ENCODE measurements around the gene OSBPL3. TPM values are rescaled to one million over a fixed set of nuclear protein-coding genes. Genes with fewer than 3 reads are reported as not detected.

OSBPL3 gene
- total and polyA plus RNA-seq, 2 experiments from 2014 or later, result 21.8 to 25.8 TPM

DNA sequence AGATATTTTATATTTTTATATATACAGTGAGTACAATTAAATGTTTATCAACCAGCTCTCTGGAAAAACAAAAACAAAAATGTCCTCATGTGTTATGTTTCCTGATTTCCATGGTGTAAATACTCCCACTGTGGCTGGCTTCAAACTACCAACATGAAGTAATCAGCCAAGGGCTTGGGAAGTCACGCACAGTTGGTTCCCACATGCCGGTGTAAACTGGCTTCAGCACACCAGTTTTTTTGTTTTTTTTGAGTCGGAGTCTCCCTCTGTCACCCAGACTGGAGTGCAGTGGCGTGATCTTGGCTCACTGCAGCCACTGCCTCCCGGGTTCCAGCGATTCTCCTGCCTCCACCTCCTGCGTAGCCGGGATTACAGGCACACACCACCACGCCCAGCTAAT lies 11.8 kb downstream of the OSBPL3 start:
- Histone ChIP-seq H3K27me3 (replicated peaks; ENCODE audit: insufficient read depth) (no peaks in the 10 kb centered on the region), H3F3A (ENCODE audit: insufficient read depth) (peaks cover 27% of the 10 kb centered on the region), H3K9ac (no peak overlapping the region), H3K9me3 (ENCODE audit: low read depth) (no peaks in the 10 kb centered on the region), H3K4me3 (no peak overlapping the region), H3K9me2 (ENCODE audit: insufficient read depth) (no peaks in the 10 kb centered on the region), H4K20me1 (ENCODE audit: insufficient read depth) (no peaks in the 10 kb centered on the region), H2AFZ (no peak overlapping the region), H3K36me3 (ENCODE audit: low read depth) (no peaks in the 10 kb centered on the region), H3K4me1 (ENCODE audit: insufficient read depth) (peaks cover 48% of the 10 kb centered on the region), H3K79me2 (ENCODE audit: insufficient read depth) (peaks cover 100% of the 10 kb centered on the region), H3K27ac (no peak overlapping the region), H3K4me2 (ENCODE audit: unreplicated experiment) (no peak overlapping the region)
- in situ Hi-C loops (cut with MboI), result no loop called here
- no peak for TF ChIP-seq EZH2phosphoT487 (IDR thresholded peaks at IDR 0.05; ENCODE audit: insufficient read depth, low read depth)
- TF ChIP-seq EZH2 (IDR thresholded peaks at IDR 0.05; ENCODE audit: insufficient read depth, poor library complexity, severe bottlenecking), result no peak
- 86% methylated on average over 8 to 9 of the region's 9 CpGs for WGBS, 2 experiments (ENCODE audit: low coverage in 1 of 2, low lambda C conversion rate in 2 of 2, missing lambda C conversion rate in 2 of 2)
- DNase-seq, result no peak

DNA sequence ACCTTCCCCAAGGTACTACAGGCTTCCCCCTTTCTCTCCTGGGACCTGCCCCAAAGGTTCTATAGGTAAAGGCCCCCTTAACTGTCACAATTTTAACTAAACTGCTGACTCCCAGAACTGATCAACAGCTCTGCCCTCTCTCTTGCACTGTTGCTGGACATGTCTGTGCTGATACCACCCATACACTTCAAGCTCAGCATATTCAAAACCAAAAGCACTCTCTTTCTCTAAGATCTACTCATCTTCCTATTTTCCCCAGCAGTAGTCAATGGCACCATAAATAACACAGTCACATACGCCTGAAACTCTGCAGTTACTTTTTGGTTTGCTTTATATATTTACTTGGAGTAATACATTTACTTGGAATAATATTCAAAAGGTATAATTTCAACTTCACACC lies 12.3 kb downstream of the OSBPL3 start:
- TF ChIP-seq EZH2phosphoT487 (IDR thresholded peaks at IDR 0.05; ENCODE audit: insufficient read depth, low read depth) (no peak), EZH2 (IDR thresholded peaks at IDR 0.05; ENCODE audit: insufficient read depth, poor library complexity, severe bottlenecking) (no peak)
- no peak overlapping the region for H3K4me2 ChIP-seq (ENCODE audit: unreplicated experiment)
- in situ Hi-C loops (cut with MboI), result no loop called here
- no peak for DNase-seq
- H3K27me3 ChIP-seq (replicated peaks; ENCODE audit: insufficient read depth), result no peaks in the 10 kb centered on the region
- no peaks in the 10 kb centered on the region for H3K36me3 ChIP-seq (ENCODE audit: low read depth)
- H3F3A ChIP-seq (ENCODE audit: insufficient read depth), result peaks cover 26% of the 10 kb centered on the region
- no peak overlapping the region for H2AFZ ChIP-seq
- H3K9ac ChIP-seq, result no peak overlapping the region
- H3K79me2 ChIP-seq (ENCODE audit: insufficient read depth), result peaks cover 100% of the 10 kb centered on the region
- H3K4me3 ChIP-seq, result no peak overlapping the region
- H3K27ac ChIP-seq, result no peak overlapping the region
- H4K20me1 ChIP-seq (ENCODE audit: insufficient read depth), result no peaks in the 10 kb centered on the region
- no peaks in the 10 kb centered on the region for H3K9me2 ChIP-seq (ENCODE audit: insufficient read depth)
- peaks cover 44% of the 10 kb centered on the region for H3K4me1 ChIP-seq (ENCODE audit: insufficient read depth)
- WGBS, 2 experiments (ENCODE audit: low coverage in 1 of 2, low lambda C conversion rate in 2 of 2, missing lambda C conversion rate in 2 of 2), result 27 to 39% methylated on average over 1 of the region's 1 CpG
- no peaks in the 10 kb centered on the region for H3K9me3 ChIP-seq (ENCODE audit: low read depth)

DNA sequence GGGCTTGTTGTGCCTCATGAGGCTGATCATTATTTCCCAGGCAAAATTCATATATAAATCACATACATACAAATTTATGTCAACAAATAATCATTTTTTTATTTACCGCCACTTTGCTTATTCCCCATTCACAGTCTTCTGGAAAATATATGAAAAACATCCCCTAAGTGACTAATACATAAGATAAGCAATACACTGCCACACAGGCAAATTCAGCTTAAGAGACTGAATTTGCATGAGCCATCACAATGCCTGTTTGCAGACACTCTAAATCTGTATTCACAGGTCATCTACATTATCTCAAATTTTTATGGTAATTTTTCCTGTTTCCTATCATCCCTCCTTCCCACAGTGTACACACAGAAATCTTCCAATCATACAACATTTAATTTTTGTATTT lies 13.2 kb downstream of the OSBPL3 start:
- Histone ChIP-seq H2AFZ (no peak overlapping the region), H3K9me2 (ENCODE audit: insufficient read depth) (no peaks in the 10 kb centered on the region), H3K4me3 (no peak overlapping the region), H3K4me1 (ENCODE audit: insufficient read depth) (peaks cover 35% of the 10 kb centered on the region), H3K4me2 (ENCODE audit: unreplicated experiment) (no peak overlapping the region), H4K20me1 (ENCODE audit: insufficient read depth) (no peaks in the 10 kb centered on the region), H3K36me3 (ENCODE audit: low read depth) (no peaks in the 10 kb centered on the region), H3K9ac (no peak overlapping the region), H3K27ac (no peak overlapping the region), H3K9me3 (ENCODE audit: low read depth) (no peaks in the 10 kb centered on the region), H3K79me2 (ENCODE audit: insufficient read depth) (peaks cover 99% of the 10 kb centered on the region), H3K27me3 (replicated peaks; ENCODE audit: insufficient read depth) (no peaks in the 10 kb centered on the region), H3F3A (ENCODE audit: insufficient read depth) (peaks cover 19% of the 10 kb centered on the region)
- in situ Hi-C loops (cut with MboI), result no loop called here
- DNase-seq, result no peak
- TF ChIP-seq EZH2phosphoT487 (IDR thresholded peaks at IDR 0.05; ENCODE audit: insufficient read depth, low read depth), result no peak
- TF ChIP-seq EZH2 (IDR thresholded peaks at IDR 0.05; ENCODE audit: insufficient read depth, poor library complexity, severe bottlenecking), result no peak
- whole genome bisulfite sequencing, 2 experiments (ENCODE audit: low coverage in 1 of 2, low lambda C conversion rate in 2 of 2, missing lambda C conversion rate in 2 of 2), result 88 to 98% methylated on average over 1 of the region's 1 CpG

GRCh38 chr7:24965831-24966708 lies 13.9 kb downstream of the OSBPL3 start:
- H3K9me2 ChIP-seq (ENCODE audit: insufficient read depth), result no peaks in the 10 kb centered on the region
- DNase-seq, result no peak
- no peaks in the 10 kb centered on the region for H3K36me3 ChIP-seq (ENCODE audit: low read depth)
- 94% methylated on average over 8 of the region's 8 CpGs for WGBS, 2 experiments (ENCODE audit: low coverage in 1 of 2, low lambda C conversion rate in 2 of 2, missing lambda C conversion rate in 2 of 2)
- H3K4me1 ChIP-seq (ENCODE audit: insufficient read depth), result peaks cover 27% of the 10 kb centered on the region
- no peaks in the 10 kb centered on the region for H3K27me3 ChIP-seq (replicated peaks; ENCODE audit: insufficient read depth)
- no peak overlapping the region for H3K4me2 ChIP-seq (ENCODE audit: unreplicated experiment)
- no peak overlapping the region for H2AFZ ChIP-seq
- no peak overlapping the region for H3K4me3 ChIP-seq
- no peak for TF ChIP-seq EZH2phosphoT487 (IDR thresholded peaks at IDR 0.05; ENCODE audit: insufficient read depth, low read depth)
- no peak for TF ChIP-seq EZH2 (IDR thresholded peaks at IDR 0.05; ENCODE audit: insufficient read depth, poor library complexity, severe bottlenecking)
- in situ Hi-C loops (cut with MboI), result no loop called here
- H4K20me1 ChIP-seq (ENCODE audit: insufficient read depth), result no peaks in the 10 kb centered on the region
- H3K27ac ChIP-seq, result no peak overlapping the region
- peaks cover 99% of the 10 kb centered on the region for H3K79me2 ChIP-seq (ENCODE audit: insufficient read depth)
- no peaks in the 10 kb centered on the region for H3K9me3 ChIP-seq (ENCODE audit: low read depth)
- H3F3A ChIP-seq (ENCODE audit: insufficient read depth), result peaks cover 13% of the 10 kb centered on the region
- no peak overlapping the region for H3K9ac ChIP-seq

Data from GM23248 (cell line).